ENCODE results near the gene SLIT2.
A peak's percentile ranks its signal among the peaks of the same experiment; 100 is the strongest.

SLIT2 gene

GRCh38 chr4:20297783-20298182 lies 46.1 kb downstream of the SLIT2 start:
- Histone ChIP-seq H3K36me3 (replicated peaks; ENCODE audit: low read depth, low read length) (no peaks in the 10 kb centered on the region), H3K4me1 (ENCODE audit: low read length) (no peaks in the 10 kb centered on the region), H4K20me1 (ENCODE audit: insufficient read depth, low read length) (no peaks in the 10 kb centered on the region), H3K4me2 (ENCODE audit: low read length) (no peak overlapping the region), H3K79me2 (ENCODE audit: low read length) (no peaks in the 10 kb centered on the region), H3K9me3 (ENCODE audit: insufficient read depth, low read length) (no peaks in the 10 kb centered on the region), H3K9ac (ENCODE audit: low read length) (no peak overlapping the region), H3K27me3 (ENCODE audit: low read depth, low read length) (no peaks in the 10 kb centered on the region), H3K4me3 (ENCODE audit: low read length) (no peak overlapping the region), H3K27ac (ENCODE audit: low read length) (no peak overlapping the region), H2AFZ (ENCODE audit: low read depth, low read length) (no peak overlapping the region)
- TF ChIP-seq EZH2phosphoT487 (IDR thresholded peaks at IDR 0.05; ENCODE audit: low read depth) (no peak), CTCF (IDR thresholded peaks at IDR 0.05; ENCODE audit: low read depth, low read length) (no peak)

GRCh38 chr4:20298455-20298854 lies 46.8 kb downstream of the SLIT2 start:
- no peaks in the 10 kb centered on the region for H3K4me1 ChIP-seq (ENCODE audit: low read length)
- H3K9me3 ChIP-seq (ENCODE audit: insufficient read depth, low read length): no peaks in the 10 kb centered on the region
- H3K27ac ChIP-seq (ENCODE audit: low read length): no peak overlapping the region
- H3K4me2 ChIP-seq (ENCODE audit: low read length): no peak overlapping the region
- no peaks in the 10 kb centered on the region for H3K79me2 ChIP-seq (ENCODE audit: low read length)
- H2AFZ ChIP-seq (ENCODE audit: low read depth, low read length): no peak overlapping the region
- no peak for TF ChIP-seq EZH2phosphoT487 (IDR thresholded peaks at IDR 0.05; ENCODE audit: low read depth)
- TF ChIP-seq CTCF (IDR thresholded peaks at IDR 0.05; ENCODE audit: low read depth, low read length): no peak
- no peaks in the 10 kb centered on the region for H3K36me3 ChIP-seq (replicated peaks; ENCODE audit: low read depth, low read length)
- no peak overlapping the region for H3K9ac ChIP-seq (ENCODE audit: low read length)
- no peak overlapping the region for H3K4me3 ChIP-seq (ENCODE audit: low read length)
- no peaks in the 10 kb centered on the region for H4K20me1 ChIP-seq (ENCODE audit: insufficient read depth, low read length)
- H3K27me3 ChIP-seq (ENCODE audit: low read depth, low read length): no peaks in the 10 kb centered on the region

GRCh38 chr4:20298986-20299385 lies 47.3 kb downstream of the SLIT2 start:
- H3K27me3 ChIP-seq (ENCODE audit: low read depth, low read length): no peaks in the 10 kb centered on the region
- no peaks in the 10 kb centered on the region for H3K36me3 ChIP-seq (replicated peaks; ENCODE audit: low read depth, low read length)
- no peak overlapping the region for H3K4me2 ChIP-seq (ENCODE audit: low read length)
- no peaks in the 10 kb centered on the region for H4K20me1 ChIP-seq (ENCODE audit: insufficient read depth, low read length)
- H2AFZ ChIP-seq (ENCODE audit: low read depth, low read length): no peak overlapping the region
- H3K9me3 ChIP-seq (ENCODE audit: insufficient read depth, low read length): no peaks in the 10 kb centered on the region
- H3K79me2 ChIP-seq (ENCODE audit: low read length): no peaks in the 10 kb centered on the region
- H3K9ac ChIP-seq (ENCODE audit: low read length): no peak overlapping the region
- no peak overlapping the region for H3K27ac ChIP-seq (ENCODE audit: low read length)
- no peak overlapping the region for H3K4me3 ChIP-seq (ENCODE audit: low read length)
- TF ChIP-seq EZH2phosphoT487 (IDR thresholded peaks at IDR 0.05; ENCODE audit: low read depth) (no peak), CTCF (IDR thresholded peaks at IDR 0.05; ENCODE audit: low read depth, low read length) (no peak)
- no peaks in the 10 kb centered on the region for H3K4me1 ChIP-seq (ENCODE audit: low read length)

GRCh38 chr4:20299515-20299914 lies 47.8 kb downstream of the SLIT2 start:
- Histone ChIP-seq H3K27ac (ENCODE audit: low read length) (no peak overlapping the region), H3K36me3 (replicated peaks; ENCODE audit: low read depth, low read length) (no peaks in the 10 kb centered on the region), H3K9me3 (ENCODE audit: insufficient read depth, low read length) (no peaks in the 10 kb centered on the region), H2AFZ (ENCODE audit: low read depth, low read length) (no peak overlapping the region), H3K4me3 (ENCODE audit: low read length) (no peak overlapping the region), H3K4me1 (ENCODE audit: low read length) (no peaks in the 10 kb centered on the region), H3K9ac (ENCODE audit: low read length) (no peak overlapping the region), H3K4me2 (ENCODE audit: low read length) (no peak overlapping the region), H3K79me2 (ENCODE audit: low read length) (no peaks in the 10 kb centered on the region), H3K27me3 (ENCODE audit: low read depth, low read length) (no peaks in the 10 kb centered on the region), H4K20me1 (ENCODE audit: insufficient read depth, low read length) (no peaks in the 10 kb centered on the region)
- TF ChIP-seq CTCF (IDR thresholded peaks at IDR 0.05; ENCODE audit: low read depth, low read length) (peak; percentile 37), EZH2phosphoT487 (IDR thresholded peaks at IDR 0.05; ENCODE audit: low read depth) (no peak)

Measured in OCI-LY3 (cell line).